HepG2 (cell line): ENCODE results near the gene SLC27A2. TPM values are rescaled to one million over a fixed set of nuclear protein-coding genes. Genes with fewer than 3 reads are reported as not detected.

Experiments used
- ATAC-seq: fragments of 200-7000 bp; cut with Tn5 transposase; 3 replicates; pipeline ENCODE4 v1.9.1; 2020; ENCODE audit warnings: mild to moderate bottlenecking, moderate library complexity
- BruUV-seq: library from RNA; stranded (reverse); fragments of 400-500 nt; replicated peaks from 2 replicates; lab custom pipeline; 2021; lab: Mats Ljungman, UMichigan
- CTCF ChIA-PET: fragments of 300-600 bp; formaldehyde crosslinking; extraction: SDS; loops from one replicate; lab custom pipeline; 2021; ENCODE audit warnings: low total read pairs, inconsistent platforms, low intra/inter-chr PET ratio; lab: Yijun Ruan, JAX
- POLR2A ChIA-PET: fragments of 350-600 bp; sonication (Branson Sonifier 250); formaldehyde crosslinking; loops from one replicate; lab custom pipeline; 2020; ENCODE audit warnings: antibody characterized with exemption, inconsistent platforms; lab: Yijun Ruan, JAX
- DNase-seq: peaks from one replicate; pipeline ENCODE4 v3.0.0-alpha.2; 2015; ENCODE audit warnings: low spot score
- FAIRE-seq: peaks from 3 replicates; lab custom pipeline; 2011; peaks lifted over from hg19 to GRCh38; lab: Jason Lieb, UNC
- H2AFZ ChIP-seq: one replicate; pipeline ENCODE4 v1.6.1; 2011; ENCODE audit warnings: low read length, inconsistent platforms
- H3K27ac ChIP-seq: fragments of 300-600 bp; 3 replicates; pipeline ENCODE4 v1.8.0; 2011; ENCODE audit warnings: mixed run types, mild to moderate bottlenecking, mixed read lengths, low read length, inconsistent platforms; ENCODE audit not compliant: insufficient read depth; ENCODE audit errors: extremely low read length
- H3K27me3 ChIP-seq, 2 experiments: fragments of 200-600 bp in 1 of 2; 2 replicates in 1 of 2; 3 replicates in 1 of 2; pipeline versions ENCODE4 v1.6.0 to v1.8.0; 2011; ENCODE audit warnings: low read length in 2 of 2, mild to moderate bottlenecking in 2 of 2, moderate library complexity in 2 of 2, inconsistent platforms in 1 of 2; ENCODE audit not compliant: insufficient read depth in 2 of 2, control insufficient read depth in 1 of 2
- H3K36me3 ChIP-seq, 2 experiments: fragments of 200-600 bp in 1 of 2; replicated peaks in 1 of 2; 2 replicates in 1 of 2; 3 replicates in 1 of 2; pipeline versions ENCODE4 v1.5.1 to v1.8.0; 2011; ENCODE audit warnings: low read length in 2 of 2, inconsistent platforms in 1 of 2; ENCODE audit not compliant: insufficient read depth in 2 of 2, control insufficient read depth in 1 of 2
- H3K4me1 ChIP-seq: 2 replicates; pipeline ENCODE4 v1.5.1; 2012; ENCODE audit warnings: low read length, inconsistent platforms; ENCODE audit not compliant: insufficient read depth
- H3K4me2 ChIP-seq: 2 replicates; pipeline ENCODE4 v1.6.0; 2011; ENCODE audit warnings: low read depth, low read length, inconsistent platforms
- H3K4me3 ChIP-seq, 3 experiments: fragments of 200-600 bp in 1 of 3; sonication (generic), shearing (Covaris generic) in 1 of 3; replicated peaks in 1 of 3; 2 replicates each; pipeline ENCODE4 v1.5.1; 2011 to 2016; ENCODE audit warnings: low read length in 3 of 3, inconsistent platforms in 2 of 3, low read depth in 2 of 3, mild to moderate bottlenecking in 2 of 3, control low read depth in 1 of 3, mixed read lengths in 1 of 3; ENCODE audit not compliant: insufficient read depth in 1 of 3
- H3K79me2 ChIP-seq: one replicate; pipeline ENCODE4 v1.6.1; 2011; ENCODE audit warnings: low read length, inconsistent platforms; ENCODE audit not compliant: insufficient read depth
- H3K9ac ChIP-seq: 2 replicates; pipeline ENCODE4 v1.6.0; 2011; ENCODE audit warnings: mild to moderate bottlenecking, low read depth, low read length, inconsistent platforms; ENCODE audit not compliant: insufficient read depth
- H3K9me3 ChIP-seq: 2 replicates; pipeline ENCODE4 v1.5.1; 2012; ENCODE audit warnings: mild to moderate bottlenecking, low read length
- H4K20me1 ChIP-seq: 2 replicates; pipeline ENCODE4 v1.6.0; 2011; ENCODE audit warnings: inconsistent platforms, mild to moderate bottlenecking, low read length, moderate library complexity; ENCODE audit not compliant: insufficient read depth
- ARID4A ChIP-seq: sonication (generic); formaldehyde crosslinking; IDR thresholded peaks from 2 replicates; pipeline ENCODE4 v1.5.0; 2020; ENCODE audit warnings: mild to moderate bottlenecking, missing genetic modification reagents, borderline replicate concordance
- GATA4 ChIP-seq: sonication (generic); IDR thresholded peaks from 2 replicates; pipeline ENCODE4 v1.6.1; 2016; ENCODE audit warnings: antibody characterized with exemption, low read depth, borderline replicate concordance
- LCORL ChIP-seq, 2 experiments: fragments of 450-650 bp in 1 of 2; sonication (generic) in 1 of 2; formaldehyde crosslinking in 1 of 2; IDR thresholded peaks; 2 replicates each; pipeline versions ENCODE4 v1.5.0 to v1.6.1; 2017 to 2020; ENCODE audit warnings: antibody characterized with exemption in 1 of 2, missing genetic modification reagents in 1 of 2
- XBP1 ChIP-seq: sonication (generic); formaldehyde crosslinking; IDR thresholded peaks from 2 replicates; pipeline ENCODE4 v1.5.0; 2020; ENCODE audit warnings: missing genetic modification reagents
- ZNF280B ChIP-seq: sonication (generic); formaldehyde crosslinking; IDR thresholded peaks from 2 replicates; pipeline ENCODE4 v1.5.0; 2020; ENCODE audit warnings: missing genetic modification reagents, mild to moderate bottlenecking, borderline replicate concordance
- WGBS: methylation state at CpG from one replicate; pipeline ENCODE4 v1.1.6; 2017; ENCODE audit warnings: low lambda C conversion rate; 5-methylcytosine and 5-hydroxymethylcytosine counted together
- in situ Hi-C: cut with HindIII; loops from 2 replicates; pipeline ENCODE4 v1.10.0; 2017; ENCODE audit warnings: low pct_unique_long_range_greater_than_20kb; ENCODE audit not compliant: extremely low pct_ligation_motif_present
- intact Hi-C: fragments of 100-400 bp; cut with micrococcal nuclease; formaldehyde crosslinking; loops from one replicate; pipeline ENCODE4 v1.10.0; 2022; ENCODE audit not compliant: unreplicated experiment
- polyA plus RNA-seq, 8 experiments: library from polyadenylated mRNA; depleted of rRNA in 3 of 8; stranded (reverse) in 7 of 8; unstranded in 1 of 8; fragments of >200 nt; fragmentation: Illumina TruSeq in 4 of 8; extraction: Trizol in 4 of 8; gene quantifications; 2 replicates each; pipeline versions ENCODE4 v1.2.1 to v1.2.3, GENCODE V29; 2011 to 2016; ENCODE audit warnings: low read depth in 4 of 8, missing spikeins in 1 of 8, mixed read lengths in 1 of 8; ENCODE audit not compliant: insufficient read depth in 1 of 8
- total RNA-seq, 5 experiments: library from RNA; depleted of rRNA; stranded (reverse); fragments of >200 nt; fragmentation: Illumina TruSeq; extraction: Trizol; gene quantifications; 2 replicates each; pipeline ENCODE4 v1.2.3, GENCODE V29; 2016; ENCODE audit warnings: low read depth in 1 of 5

The SLC27A2 gene
- total and polyA plus RNA-seq, 2 of the 13 experiments (the other 11 are each of a cell fraction or from before 2014, with no cell fraction given), result 14.6 to 23.4 TPM

- TF ChIP-seq ARID4A, result peak; percentile 45; the same call in 1 of the 2 replicates
- no peak for TF ChIP-seq XBP1 (CRISPR knock-in tag)
- TF ChIP-seq GATA4, result no peak
These were observed 420 bp downstream of the SLC27A2 start (continued) for GRCh38 chr15:50182219-50183013.

- no peak for DNase-seq
- peaks cover 66% of the 10 kb centered on the region for H3K4me1 ChIP-seq
- CTCF ChIA-PET, result interaction anchor here (1.7 kb wide), 1 partner anchor 132 kb away, joined by 16 read pairs; no protein-coding TSS in a partner anchor
- H3K9ac ChIP-seq, result peak overlapping the region; percentile 45
- H4K20me1 ChIP-seq, result no peaks in the 10 kb centered on the region
- H3K4me3 ChIP-seq, result peak overlapping the region; percentile 58 to 86 (median 83)
- in situ Hi-C loops (loop anchor here (10.0 to 25.0 kb wide), 2 partner anchors 132 to 729 kb away; partner anchors contain the start of gene AP4E1), intact Hi-C loops (loop anchor here (2.0 kb wide), 1 partner anchor 134 kb away; no protein-coding TSS in a partner anchor)
- H3K27ac ChIP-seq, result peak overlapping the region; percentile 25
- H3K9me3 ChIP-seq, result no peaks in the 10 kb centered on the region
- no peak for FAIRE-seq
- H2AFZ ChIP-seq, result peak overlapping the region; percentile 4
- 7% methylated on average over 2 of the region's 2 CpGs for WGBS
- H3K79me2 ChIP-seq, result peaks cover 3% of the 10 kb centered on the region
- H3K36me3 ChIP-seq, result no peaks in the 10 kb centered on the region
- H3K4me2 ChIP-seq, result peak overlapping the region; percentile 95
- ATAC-seq, result peak; percentile 3; the same call in 1 of the 3 replicates
- H3K27me3 ChIP-seq, result no peaks in the 10 kb centered on the region
- TSS peak; percentile 53 for BruUV-seq
- TF ChIP-seq LCORL (IDR thresholded peaks at IDR 0.05), result no peak
- TF ChIP-seq LCORL (CRISPR knock-in tag; IDR thresholded peaks at IDR 0.05), result no peak
- TF ChIP-seq ZNF280B, result no peak
- POLR2A ChIA-PET, result interaction anchor here (0.8 kb wide), 1 partner anchor 16 kb away, joined by 3 read pairs; no protein-coding TSS in a partner anchor
These were observed 1.3 kb downstream of the SLC27A2 start for GRCh38 chr15:50183112-50183794.
